HG03432 (cell line): Measurements from ENCODE around the gene BDKRB2.

Experiments used
- ATAC-seq: cut with Tn5 transposase; IDR thresholded peaks from one replicate; pipeline ENCODE4 v1.9.1; 2021; ENCODE audit warnings: mild to moderate bottlenecking, moderate library complexity; ENCODE audit not compliant: unreplicated experiment

The BDKRB2 gene

GRCh38 chr14:96176275-96176674, 28.4 kb upstream of the BDKRB2 start:
- no peak for ATAC-seq

GRCh38 chr14:96176811-96177211, 27.8 kb upstream of the BDKRB2 start:
- ATAC-seq = no peak

GRCh38 chr14:96177766-96178375, 26.8 kb upstream of the BDKRB2 start:
- peak; percentile 71 for ATAC-seq

GRCh38 chr14:96178461-96179321, 25.9 kb upstream of the BDKRB2 start:
- no peak for ATAC-seq

GRCh38 chr14:96180043-96180874, 24.4 kb upstream of the BDKRB2 start:
- ATAC-seq = no peak

GRCh38 chr14:96181186-96182056, 23.2 kb upstream of the BDKRB2 start:
- no peak for ATAC-seq

GRCh38 chr14:96182546-96182945, 22.1 kb upstream of the BDKRB2 start:
- no peak for ATAC-seq

- no peak for ATAC-seq
Measured at GRCh38 chr14:96184737-96185136, 19.9 kb upstream of the BDKRB2 start.

- no peak for ATAC-seq
Measured at GRCh38 chr14:96187216-96188031, 17.2 kb upstream of the BDKRB2 start.

- ATAC-seq = peak; percentile 80
Measured at GRCh38 chr14:96189281-96189711, 15.3 kb upstream of the BDKRB2 start.

GRCh38 chr14:96191353-96191752, 13.3 kb upstream of the BDKRB2 start:
- no peak for ATAC-seq

GRCh38 chr14:96191841-96192462, 12.7 kb upstream of the BDKRB2 start:
- no peak for ATAC-seq

- no peak for ATAC-seq
Measured at GRCh38 chr14:96192975-96193805, 11.4 kb upstream of the BDKRB2 start.

GRCh38 chr14:96194262-96194656, 10.4 kb upstream of the BDKRB2 start:
- ATAC-seq = no peak

- ATAC-seq = peak; percentile 55
Measured at GRCh38 chr14:96194657-96195431, 9.8 kb upstream of the BDKRB2 start.

- no peak for ATAC-seq
Measured at GRCh38 chr14:96195441-96196081, 9.1 kb upstream of the BDKRB2 start.
